ENCODE data around the gene VSIG10L2.

VSIG10L2 gene

DNA sequence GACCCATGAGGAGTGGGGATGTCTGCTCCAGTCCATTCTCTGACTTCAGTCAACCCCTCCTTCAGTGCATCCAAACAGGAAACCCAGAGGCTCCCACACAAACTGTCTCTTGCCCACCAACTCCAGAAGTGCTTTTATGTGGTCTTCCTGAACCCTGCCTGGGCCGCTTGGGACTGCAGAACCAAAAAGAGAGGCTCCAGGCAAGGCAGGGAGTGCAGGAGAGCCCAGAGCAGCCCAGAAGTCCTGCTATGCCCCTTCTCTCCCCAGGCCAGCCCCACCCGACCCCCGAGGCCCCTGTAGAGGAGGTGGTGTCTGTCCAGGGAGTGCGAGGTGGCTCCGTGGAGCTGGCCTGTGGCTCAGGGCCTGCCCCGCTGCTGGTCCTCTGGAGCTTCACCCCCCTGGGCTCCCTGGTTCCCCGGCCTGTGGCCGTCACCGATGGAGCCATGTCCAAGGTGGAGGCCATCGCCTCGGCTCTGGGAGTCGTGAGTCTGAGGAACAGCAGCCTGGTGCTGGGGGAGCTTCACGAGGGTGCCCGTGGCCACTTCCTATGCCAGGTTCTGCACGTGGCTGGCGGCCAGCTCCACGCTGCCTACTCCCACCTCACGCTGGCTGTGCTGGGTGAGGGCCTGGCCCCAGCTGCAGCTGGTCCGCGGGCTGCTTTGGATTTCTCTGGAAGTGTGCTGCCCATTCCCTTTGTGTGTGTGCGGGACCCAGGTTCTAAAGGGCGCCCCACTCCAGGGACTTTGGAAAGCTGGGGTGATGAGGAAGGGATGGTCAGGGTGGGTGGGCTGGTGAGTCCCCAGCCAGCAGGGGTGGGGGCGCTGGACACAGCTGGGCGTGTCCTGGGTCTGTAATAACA lies 1.8 kb downstream of the VSIG10L2 start:
- DNase-seq (ENCODE audit: low read depth) = no peak

DNA sequence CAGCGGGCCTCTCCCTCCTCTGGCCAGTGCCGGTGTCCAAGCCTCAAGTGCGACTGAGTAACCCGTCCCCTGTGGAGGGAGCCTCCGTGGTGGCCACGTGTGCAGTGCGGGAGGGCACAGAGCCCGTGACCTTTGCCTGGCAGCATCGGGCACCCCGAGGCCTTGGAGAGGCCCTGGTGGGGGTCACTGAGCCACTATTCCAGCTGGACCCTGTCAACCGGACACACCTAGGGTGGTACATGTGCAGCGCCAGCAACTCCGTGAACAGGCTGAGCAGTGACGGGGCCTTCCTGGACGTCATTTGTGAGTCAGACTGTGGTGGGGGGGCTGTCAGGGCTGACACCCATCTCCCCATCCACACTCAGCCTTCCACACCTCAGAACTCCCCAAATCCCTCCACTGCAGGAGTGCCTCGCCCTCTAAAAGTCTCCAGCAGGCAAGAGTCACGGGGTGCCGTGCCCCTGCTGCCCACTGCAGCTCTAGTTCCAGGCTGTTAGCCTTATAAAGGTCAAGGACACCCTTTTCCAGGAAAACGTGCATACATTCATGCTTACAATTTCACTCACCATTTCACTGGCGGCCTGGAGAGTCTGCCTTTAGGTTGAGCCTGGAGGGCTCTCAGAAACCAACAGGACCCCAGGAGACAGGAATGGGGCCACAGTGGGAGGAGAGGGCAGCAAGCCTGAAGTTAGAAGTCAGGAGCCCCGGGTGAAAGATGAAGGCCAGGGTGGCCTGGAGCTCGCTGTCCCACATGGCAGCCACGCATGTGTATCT lies 2.6 kb downstream of the VSIG10L2 start:
- no peak for DNase-seq (ENCODE audit: low read depth)

DNA sequence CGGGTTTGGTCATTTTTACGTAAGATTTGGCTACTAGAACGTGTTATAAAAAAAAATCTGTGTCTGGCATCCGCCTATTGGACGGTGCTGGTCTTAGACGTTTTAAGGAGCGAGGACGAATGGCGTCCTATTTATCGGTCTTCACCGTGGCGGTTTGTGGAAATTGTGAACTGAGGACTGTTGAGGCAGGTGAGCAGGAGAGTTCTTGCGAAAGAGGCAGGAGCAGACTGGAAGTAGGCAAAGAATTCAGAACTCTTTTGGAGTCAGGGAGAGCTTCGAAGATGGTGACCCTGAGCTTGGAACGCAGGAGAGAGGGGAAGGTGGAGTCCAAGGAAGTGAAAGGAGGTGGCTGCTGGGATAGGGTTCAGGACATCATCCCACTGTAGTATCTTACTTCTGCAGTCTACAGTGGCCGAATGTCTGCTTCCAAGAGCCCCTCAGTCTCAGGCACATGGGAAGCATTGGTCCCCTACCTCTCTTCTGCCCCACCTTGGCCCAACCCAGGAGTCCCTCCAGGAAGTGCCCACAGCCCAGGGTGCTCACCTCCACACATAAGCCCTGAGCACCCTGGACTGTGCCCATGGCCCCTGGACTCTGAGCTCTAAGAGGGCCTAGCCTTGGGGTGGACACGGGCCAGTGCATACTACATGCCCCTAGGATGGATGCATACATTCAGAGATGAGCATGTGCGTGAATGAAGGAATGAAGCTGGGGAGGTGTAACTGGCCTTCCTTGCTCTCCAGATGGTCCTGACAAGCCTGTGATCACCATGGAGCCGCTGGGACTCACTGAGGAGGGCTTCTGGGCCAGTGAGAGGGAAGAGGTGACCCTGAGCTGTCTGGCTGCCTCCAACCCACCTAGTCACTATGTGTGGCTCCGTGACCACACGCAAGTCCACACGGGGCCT lies 3.7 kb downstream of the VSIG10L2 start:
- DNase-seq (ENCODE audit: low read depth) = no peak

DNA sequence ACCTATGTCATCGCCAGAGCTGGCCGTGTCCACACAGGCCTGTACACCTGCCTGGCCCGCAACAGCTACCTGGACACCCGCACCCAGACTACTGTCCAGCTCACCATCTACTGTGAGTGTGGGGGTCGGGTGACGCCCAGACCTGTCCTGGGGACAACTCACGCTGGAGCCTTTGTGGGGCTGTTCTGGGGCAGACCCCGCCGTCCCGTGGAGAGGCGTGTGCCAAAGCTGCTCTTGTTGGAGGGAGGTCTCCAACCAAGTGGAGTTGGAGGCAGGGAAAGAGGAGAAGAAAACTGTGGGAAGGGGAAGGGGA lies 4.3 kb downstream of the VSIG10L2 start:
- DNase-seq (ENCODE audit: low read depth) = no peak

DNA sequence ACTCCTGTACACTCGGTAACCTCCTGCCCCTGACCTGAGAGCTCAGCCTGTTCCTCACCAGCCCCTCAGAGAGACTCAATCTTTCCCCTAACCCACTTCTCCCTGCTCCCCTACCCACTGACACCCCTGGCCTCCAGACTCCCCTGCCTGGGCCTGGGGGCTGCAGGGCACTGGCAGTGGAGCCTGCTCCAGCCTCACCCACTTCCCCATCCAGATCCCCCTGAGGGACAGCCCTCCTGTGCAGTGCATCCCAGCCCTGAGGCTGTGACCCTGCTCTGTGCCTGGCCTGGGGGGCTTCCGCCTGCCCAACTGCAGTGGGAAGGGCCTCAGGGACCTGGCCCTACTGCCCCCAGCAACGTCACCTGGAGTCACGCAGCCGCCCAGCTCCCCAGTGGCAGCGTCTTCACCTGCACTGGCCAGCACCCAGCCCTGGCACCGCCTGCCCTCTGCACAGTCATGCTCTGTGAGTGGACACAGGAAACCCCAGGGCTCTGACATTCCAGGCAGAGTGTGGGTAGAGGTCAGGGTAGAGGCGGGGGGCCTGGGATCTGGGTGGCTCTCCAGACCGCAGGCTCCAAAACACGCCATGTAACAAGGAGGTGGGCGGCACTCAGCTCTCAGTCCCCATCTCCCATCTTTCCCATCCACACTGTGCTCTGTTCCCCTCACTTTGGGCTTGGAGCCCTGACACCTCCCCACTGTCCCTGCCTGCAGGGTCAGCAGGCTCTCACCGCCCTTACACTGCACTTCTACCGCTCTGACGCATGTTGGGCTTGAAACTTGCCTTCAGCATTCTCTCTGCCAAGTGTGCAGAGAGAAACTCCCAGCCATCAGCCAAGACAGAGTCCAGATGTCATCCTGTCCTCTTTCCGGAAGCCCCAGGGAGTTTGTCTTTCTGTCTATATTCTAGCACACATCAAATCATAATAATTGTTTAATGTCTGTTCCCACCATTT lies 5.1 kb downstream of the VSIG10L2 start:
- no peak for DNase-seq (ENCODE audit: low read depth)

DNA sequence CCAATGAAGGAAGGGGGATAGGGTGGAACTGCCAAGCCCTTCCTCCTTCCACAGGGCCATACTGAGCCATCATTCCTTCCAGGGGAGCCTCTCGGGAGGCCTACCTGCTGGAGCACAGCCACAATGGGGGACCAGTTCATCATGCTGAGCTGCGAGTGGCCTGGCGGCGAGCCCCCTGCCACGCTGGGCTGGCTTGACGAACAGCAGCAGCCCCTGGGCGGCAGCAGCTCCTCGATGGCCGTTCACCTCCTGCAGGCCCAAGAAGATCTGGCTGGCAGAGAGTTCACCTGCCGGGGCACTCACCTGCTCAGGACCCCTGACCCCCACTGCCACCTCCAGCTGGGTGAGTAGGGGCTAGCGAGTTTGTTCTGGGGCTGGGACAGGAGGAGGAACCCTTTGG lies 5.9 kb downstream of the VSIG10L2 start:
- DNase-seq (ENCODE audit: low read depth) = no peak

DNA sequence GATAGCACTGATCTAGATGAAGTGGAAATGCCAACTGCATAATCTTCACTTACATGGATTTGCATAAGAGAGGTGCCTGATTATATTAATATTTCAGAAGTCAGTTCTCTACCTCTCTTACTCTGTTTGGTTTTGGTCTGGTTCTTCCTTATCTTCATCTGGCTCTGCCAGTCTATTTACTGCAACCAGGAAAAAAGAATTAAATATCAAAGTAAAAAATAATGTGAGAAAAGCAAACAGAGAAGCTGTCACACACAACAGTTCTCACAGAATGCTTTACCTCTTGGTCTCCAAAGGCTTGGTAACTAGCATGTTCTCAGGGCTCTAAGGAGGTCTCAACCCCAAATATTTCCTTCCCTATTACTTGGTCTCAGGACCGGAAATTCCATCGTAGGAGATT lies 6.7 kb downstream of the VSIG10L2 start:
- no peak for DNase-seq (ENCODE audit: low read depth)

DNA sequence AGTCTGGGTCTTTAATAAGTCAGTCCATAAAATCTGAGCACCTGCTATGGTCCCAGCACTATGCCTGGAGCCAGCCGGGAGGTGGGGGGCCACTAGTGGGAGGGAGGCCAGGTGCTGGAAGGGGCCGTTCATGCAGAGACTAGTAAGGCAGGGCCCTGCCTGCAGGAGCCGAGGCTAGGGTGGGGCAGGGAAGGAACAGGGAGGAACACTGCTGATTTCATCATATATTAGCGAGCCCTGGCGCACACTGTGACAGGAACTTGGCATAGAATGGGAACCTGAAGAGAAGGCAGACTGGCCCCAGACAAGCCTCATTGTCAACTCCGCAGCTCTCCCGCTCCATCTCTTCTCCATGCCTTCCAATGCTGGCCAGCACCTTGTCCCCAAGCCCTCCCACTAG lies 7.1 kb downstream of the VSIG10L2 start:
- DNase-seq (ENCODE audit: low read depth) = no peak

DNA sequence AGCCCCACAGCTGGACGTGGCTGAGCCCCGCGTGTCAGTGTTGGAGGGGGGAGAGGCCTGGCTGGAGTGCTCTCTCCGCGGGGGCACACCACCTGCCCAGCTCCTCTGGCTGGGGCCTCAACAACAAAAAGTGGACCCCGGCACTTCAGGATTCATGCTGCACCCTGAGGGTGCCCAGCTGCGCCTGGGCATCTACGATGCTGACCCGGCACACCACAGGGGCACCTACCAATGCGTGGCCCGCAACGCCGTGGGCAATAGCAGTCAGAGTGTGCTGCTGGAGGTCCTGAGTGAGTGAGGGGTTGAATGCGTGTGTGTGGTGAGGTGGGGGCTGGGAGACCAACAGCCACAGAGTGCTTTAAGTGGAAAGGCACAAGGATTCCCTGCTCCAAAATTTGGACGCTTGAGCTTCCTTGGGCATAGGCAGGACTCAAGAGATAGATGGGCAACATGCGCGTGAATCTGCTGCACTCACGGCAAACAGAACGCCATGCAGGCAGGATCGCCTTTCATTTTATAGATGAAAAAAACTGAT lies 7.6 kb downstream of the VSIG10L2 start:
- no peak for DNase-seq (ENCODE audit: low read depth)

DNA sequence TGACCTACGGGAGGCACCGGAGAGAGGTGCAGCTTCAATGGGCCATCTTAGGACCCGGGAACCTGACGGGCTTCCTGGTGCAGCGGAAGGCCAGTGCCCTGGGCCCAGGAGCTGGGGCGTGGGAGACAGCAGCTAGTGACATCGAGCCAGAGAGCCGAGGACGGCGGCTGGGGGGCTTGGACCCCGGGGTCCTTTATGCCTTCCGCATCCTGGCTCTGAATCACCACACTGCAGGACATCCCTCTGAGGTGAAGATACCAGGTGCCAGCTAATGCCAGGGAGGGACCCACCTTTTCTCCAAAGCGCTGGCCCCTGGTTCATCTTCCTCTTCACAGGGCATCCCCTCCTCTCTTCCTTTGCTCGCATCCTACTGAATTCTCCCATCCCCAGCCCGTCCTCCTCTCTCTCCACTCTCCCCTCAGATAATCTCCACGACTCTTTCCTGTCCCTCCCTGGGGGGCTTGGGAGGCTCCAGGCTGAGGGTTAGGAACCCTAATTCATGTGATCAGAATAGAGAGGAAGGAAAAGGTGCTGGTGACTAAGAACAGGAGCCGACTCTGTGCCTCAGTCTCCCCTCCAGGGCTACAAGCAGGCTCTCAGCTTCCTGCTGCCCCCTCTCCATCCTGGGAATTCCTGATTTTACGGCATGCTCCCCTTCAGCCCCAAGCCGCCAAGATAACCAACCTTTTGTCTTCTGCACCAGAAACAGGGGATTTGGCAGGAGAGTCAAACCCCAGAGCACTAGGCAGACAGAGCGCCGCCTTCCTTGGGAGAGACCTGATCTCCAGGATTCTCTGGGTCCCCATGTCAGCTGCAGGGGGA lies 8.5 kb downstream of the VSIG10L2 start:
- DNase-seq (ENCODE audit: low read depth) = no peak

DNA sequence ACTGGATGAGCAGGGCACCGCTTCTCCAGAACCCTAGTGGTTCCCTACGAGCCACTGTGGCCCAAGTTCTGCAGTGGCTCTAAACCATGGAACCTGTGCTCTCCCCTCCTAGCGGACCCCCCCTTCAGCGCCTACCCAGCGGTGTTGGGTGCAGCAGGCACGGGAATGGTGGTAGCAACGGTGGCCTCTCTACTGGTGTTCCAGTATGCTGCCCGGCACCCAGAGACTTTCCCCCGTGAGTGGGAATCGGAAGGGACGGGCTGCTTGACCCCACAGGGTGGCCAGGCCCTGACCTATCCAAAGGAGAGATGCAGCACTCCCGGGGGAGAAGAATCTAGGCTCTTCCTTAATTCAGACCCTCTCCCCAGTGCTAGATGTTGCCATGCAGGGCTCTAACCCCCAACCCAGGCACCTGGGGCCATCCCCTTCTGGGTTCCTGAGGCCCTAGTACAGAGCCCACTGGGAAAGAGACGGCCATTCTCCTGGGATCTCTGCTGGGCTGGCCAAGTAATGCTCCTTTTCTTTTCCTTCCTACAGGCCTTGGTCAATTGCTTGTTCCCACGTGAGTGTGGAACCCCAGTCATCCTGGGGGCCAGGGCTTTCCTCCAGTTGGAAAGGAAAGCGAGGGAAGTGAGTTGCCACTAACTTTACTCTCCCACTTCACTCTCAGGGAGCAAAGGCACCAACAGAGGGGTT lies 9.2 kb downstream of the VSIG10L2 start:
- DNase-seq (ENCODE audit: low read depth) = no peak

DNA sequence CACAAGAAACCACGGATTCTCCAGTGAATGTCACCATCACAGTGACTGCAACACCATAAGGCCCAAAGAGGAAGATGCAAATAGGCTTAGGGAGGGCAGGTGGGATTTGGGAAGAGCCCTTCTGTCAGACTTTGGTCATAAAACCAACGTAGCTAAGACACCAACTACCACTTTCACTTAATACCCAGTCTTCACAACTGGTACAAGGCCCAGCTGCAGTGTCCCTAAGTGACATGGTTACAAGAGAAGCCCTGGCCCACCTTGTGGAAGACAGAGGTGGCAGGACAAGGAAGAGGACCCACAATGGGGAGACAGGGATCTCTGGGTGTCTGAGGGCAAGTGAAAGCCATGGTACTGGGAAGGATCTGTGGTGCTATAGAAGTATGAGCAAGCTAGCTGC lies 10.0 kb downstream of the VSIG10L2 start:
- DNase-seq (ENCODE audit: low read depth) = no peak

DNA sequence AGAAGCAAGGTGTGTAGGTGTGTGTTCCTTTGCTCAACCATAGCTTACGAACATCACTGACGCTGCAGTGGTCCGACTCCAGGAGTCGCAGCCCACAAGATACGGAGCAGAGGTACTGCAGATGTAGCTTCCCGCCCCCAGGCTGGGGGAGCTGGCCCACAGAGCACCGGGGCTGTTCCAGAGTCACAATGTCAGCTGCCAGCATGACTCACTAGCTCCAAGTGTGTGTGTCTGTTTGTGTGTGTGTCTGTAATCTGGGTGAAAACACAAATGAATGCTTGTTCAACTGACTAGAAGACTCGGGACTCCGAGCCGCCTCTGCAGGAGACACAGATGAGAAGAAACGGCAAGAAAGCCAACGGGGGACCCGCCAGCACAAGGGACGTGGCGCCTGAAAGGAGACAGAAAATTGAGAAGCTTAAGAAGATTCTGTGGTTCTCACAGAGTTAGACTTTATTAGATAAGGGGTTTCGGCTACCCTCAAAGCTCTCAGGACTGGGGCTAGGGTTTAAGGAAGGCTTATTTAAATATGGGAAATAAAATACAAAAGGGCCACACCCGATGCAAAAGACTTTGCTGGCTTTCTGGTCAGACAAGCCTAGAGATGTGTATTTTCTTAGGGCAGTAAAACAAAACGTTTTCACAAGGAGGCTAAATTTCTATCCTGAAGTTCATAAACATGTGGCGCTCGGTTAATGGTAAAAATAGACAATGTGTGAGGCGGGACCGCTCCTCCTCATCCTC lies 10.7 kb downstream of the VSIG10L2 start:
- DNase-seq (ENCODE audit: low read depth) = no peak

DNA sequence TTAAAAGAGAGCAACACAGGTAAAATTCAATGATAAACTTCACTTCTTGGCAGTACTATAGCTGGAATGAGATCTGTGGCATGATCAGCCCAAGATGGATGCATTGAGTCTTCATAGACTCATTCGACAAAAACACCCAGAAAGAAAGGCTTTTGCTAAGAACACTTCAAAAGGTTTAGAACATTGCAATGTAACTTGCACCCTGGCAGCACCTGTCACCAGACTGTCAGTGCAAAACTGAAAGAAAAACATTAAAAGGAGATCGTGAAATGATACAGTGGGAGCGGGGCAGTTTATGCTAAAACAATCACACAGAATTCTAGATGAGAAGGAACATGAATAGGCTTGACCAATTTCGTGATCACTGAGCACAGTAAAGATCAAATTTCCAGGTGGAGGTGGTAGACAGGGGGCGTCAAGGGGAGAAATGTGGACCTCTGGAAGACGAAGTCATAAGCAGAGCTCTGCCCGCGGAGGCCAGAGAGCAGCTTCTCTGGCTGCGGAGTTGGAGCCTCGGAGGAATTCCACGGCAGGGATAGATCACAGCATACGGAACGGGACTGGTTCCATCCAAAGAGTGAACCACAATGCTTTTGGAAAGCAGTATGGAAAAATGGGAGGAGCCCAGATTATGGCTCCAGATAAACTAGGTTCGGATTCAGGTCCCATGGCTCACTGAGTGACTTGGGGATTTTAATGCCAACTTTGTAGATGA lies 11.9 kb downstream of the VSIG10L2 start:
- no peak for DNase-seq (ENCODE audit: low read depth)

DNA sequence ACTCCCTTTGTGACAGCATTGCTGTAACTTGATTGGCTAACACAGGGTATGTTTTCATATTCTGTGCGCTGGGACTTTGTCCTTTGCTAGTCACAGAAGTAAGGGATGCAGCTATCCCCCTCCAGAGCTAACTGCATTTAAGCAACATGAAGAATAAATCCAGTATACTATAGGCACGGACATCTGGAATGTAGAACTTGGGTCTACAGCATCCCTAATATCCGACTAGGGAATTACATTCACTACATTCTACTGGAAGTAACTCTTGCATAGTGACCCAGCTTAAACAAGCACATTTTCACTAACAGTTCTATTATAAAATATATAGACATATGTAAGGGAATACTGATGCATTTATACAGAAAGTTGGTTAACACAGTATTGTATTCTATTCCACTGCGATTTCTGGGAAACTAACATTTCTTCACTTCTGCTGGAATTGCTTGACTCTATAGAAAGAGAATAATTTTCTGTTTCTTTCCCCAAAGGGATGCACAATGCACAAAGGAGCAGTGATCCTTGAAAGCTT lies 13.1 kb downstream of the VSIG10L2 start:
- no peak for DNase-seq (ENCODE audit: low read depth)

DNA sequence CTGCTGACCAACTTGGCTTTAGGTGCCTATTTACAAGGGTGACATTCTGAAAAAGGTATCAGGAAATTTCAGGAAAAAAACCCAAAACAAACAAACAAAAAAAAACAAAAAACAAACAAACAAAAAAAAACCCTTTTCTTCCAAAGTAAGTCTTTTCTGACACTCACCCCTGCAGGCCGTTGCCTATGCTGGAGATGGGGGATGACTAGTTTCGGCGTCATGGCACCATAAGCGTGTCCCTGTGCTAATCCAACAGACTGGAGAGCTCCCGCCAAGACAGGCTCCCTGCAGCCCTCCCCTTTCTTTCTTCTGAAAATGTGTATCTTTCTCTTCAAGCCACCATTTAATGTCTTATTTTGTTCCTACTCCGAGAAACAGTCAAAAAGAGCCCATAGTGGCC lies 13.7 kb downstream of the VSIG10L2 start:
- no peak for DNase-seq (ENCODE audit: low read depth)

DNA sequence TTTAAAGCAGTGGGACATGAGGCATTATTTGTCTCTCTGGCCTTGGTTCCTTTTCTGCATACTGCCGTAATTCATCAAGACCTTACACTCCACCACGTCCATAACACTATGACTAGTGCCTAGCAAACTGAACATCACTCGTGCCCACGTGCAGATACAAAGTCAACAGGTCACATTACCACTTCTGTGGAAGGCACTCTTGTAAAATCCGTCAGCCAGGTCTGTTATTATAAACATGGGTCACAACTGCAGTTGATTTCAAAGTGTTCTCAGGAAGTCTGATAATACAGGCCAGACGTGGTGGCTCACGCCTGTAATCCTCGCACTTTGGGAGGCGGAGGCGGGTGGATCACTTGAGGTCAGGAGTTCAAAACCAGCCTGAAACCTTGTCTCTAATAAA lies 14.1 kb downstream of the VSIG10L2 start:
- no peak for DNase-seq (ENCODE audit: low read depth)

DNA sequence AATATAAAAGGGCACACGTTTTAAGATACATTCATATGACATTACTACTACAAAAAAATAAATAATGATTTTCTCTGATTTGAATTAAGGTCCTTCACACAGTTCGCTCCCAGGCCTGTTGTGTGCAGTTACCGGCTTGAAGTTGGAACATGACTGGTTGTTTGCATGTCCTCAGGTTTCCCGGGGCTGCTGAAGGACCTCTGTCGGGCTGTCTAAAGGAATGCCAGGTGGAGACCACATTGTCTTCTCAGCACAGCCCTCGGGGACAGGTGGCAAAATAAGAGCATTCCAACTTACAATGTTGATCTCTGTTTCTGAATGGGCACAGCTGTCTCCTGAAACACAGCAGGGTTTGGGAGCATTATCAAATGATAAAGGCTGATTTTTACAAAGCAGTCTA lies 14.9 kb downstream of the VSIG10L2 start:
- no peak for DNase-seq (ENCODE audit: low read depth)
